GOT3 (cell line): ENCODE measurements around the gene UBP1.
A peak's percentile ranks its signal among the peaks of the same experiment; 100 is the strongest.
"Not testable (repeated sequence)": the region's sequence is repeated elsewhere in the genome, so short reads cannot be mapped to it uniquely, and the experiment has no call there.

Source experiments
- DNase-seq: peaks from one replicate; lab custom pipeline; 2025; ENCODE audit warnings: mixed read lengths; lab: John Stamatoyannopoulos, UW

The UBP1 gene

GRCh38 chr3:33437556-33438283, 2.5 kb downstream of the UBP1 start:
- DNase-seq, result no peak

DNA sequence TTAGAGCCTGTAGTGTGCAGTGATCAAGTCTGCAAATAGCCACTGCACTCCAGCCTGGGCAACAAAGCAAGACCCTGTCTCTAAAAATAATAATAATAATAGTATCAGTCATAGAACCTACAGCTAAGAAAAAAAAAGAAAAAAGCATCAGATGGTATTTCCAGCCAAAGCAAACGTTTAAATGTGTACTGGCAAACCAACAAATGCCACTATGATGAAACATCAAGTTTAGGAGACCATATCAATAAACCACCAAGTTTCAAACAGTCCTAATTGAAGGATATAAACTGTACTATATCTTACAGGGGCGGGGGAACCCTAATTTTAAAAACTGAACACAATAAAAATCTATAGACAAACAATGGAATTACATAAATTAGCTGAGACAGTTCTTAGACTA, 6.4 kb downstream of the UBP1 start:
- DNase-seq, result no peak

GRCh38 chr3:33430571-33430970, 9.6 kb downstream of the UBP1 start:
- no peak for DNase-seq

DNA sequence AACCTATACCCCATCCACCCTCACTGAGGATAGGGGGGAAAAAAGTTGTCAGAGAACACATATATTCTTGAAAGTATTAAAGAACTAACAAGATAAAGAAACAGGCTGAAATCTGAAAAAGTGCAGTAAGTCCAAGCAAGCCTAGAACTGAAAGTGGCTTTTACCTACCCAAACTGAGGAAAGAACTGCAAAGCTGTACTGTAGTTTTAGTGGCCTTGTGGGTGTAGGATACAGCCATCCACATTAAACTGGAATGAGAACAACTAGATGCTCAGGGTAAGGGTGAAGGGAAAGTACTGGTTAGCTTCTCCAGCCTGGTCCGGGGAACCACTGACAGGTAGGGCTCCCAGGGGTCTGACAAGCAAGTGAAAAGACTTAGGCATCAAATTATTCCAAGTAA, 10.1 kb downstream of the UBP1 start:
- DNase-seq, result no peak

GRCh38 chr3:33429306-33429705, 10.9 kb downstream of the UBP1 start:
- DNase-seq, result not testable (repeated sequence)

GRCh38 chr3:33428734-33429133, 11.5 kb downstream of the UBP1 start:
- no peak for DNase-seq

DNA sequence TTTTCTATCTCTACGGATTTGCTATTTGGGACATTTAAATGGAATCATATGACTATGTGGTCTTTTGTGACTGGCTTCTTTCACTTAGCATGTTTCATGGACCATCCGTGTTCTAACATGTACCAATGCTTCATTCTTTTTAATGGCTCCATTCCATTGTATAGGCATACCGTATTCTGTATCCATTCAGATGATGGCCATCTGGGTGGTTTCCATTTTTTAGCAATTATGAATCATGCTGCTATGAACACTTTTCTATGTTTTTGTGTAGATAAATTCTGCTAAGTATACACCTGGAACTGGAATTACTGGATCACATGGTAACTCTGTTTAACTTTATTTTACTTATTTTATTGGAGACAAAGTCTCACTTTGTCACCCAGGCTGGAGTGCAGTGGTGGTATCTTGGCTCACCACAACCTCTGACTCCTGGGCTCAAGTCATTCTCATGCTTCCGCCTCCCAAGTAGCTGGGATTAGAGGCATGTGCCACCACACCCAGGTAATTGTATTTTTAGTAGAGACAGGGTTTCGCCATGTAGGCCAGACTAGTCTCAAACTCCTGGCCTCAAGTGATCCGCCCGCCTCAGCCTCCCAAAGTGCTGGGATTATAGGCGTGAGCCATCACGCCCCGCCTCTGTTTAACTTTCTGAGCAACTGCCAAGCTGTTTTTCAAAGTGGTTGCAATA, 13.4 kb downstream of the UBP1 start:
- no peak for DNase-seq

DNA sequence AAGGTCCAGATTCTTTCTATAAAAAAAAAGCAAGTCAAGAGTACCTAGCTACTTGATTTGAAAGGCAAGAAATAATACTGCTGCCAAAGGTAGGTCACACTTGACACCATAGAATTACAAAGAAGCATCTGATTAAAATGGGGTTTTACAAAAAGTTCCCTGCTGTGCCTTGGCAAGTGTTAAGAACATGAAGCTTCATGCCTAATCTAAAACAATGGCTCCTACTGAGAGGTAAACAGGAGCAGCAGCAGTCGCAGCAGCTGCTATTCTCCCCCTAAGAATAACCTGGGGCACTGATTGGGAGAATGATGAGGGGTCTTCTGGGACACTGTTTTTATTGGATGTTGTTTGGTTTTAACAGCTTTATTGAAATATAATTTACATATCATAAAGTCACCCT, 14.1 kb downstream of the UBP1 start:
- no peak for DNase-seq

- DNase-seq, result no peak
Measured at GRCh38 chr3:33425453-33425852, 14.8 kb downstream of the UBP1 start.

- DNase-seq, result no peak
Measured at GRCh38 chr3:33424606-33425452, 15.4 kb downstream of the UBP1 start.

- no peak for DNase-seq
Measured at GRCh38 chr3:33420966-33421365, 19.2 kb downstream of the UBP1 start.

GRCh38 chr3:33419948-33420347, 20.3 kb downstream of the UBP1 start:
- no peak for DNase-seq

DNA sequence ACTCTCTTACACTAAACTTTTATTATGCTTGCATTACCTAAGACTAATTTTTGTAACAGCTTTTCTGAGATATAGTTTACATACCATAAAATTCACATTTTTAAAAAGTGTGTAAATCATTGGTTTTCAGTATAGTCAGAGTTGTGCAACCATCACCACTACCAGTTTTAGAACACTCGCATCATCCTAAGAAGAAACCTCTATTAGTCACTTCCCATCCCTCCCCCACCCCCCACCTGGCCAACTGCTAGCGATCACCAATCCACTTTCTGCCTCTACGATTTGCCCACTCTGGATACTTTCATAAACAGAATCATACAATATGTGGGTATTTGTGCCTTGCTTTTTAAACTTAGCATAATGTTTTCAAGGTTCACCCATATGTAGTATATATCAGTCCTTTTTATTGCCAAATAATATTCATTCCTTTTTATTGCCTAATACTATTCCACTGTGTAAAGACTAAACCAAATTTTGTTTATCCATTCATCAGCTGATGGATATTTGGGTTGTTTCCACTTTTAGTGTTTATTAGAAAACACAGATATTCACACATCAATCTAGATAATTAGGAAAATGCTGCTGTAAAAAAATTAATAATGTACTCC, 23.0 kb downstream of the UBP1 start:
- no peak for DNase-seq

GRCh38 chr3:33410816-33411215, 29.4 kb downstream of the UBP1 start:
- DNase-seq, result not testable (repeated sequence)

- no peak for DNase-seq
Measured at GRCh38 chr3:33403756-33404155, 36.4 kb downstream of the UBP1 start.

GRCh38 chr3:33402936-33403335, 37.3 kb downstream of the UBP1 start:
- DNase-seq, result no peak

- DNase-seq, result no peak
Measured at GRCh38 chr3:33401781-33402180, 38.4 kb downstream of the UBP1 start.

DNA sequence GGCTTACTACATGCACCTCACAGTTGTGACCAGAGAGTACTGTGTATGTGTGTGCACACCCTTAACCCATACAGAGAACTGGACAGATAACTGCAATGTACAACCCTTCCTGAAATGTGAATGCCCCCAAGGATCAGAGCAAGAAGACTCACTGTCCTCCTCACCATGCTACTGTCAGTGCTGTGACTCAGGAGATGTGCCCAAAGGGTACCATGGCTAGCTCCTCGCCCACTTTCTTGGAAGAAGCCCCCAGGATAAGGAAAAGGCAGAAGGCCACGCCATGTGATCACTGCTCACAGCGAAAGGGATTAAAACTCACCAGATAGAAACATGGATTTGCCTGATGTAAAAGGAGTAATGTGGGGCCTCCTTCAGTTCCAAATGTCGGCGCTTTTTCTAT, 41.8 kb downstream of the UBP1 start:
- no peak for DNase-seq

DNA sequence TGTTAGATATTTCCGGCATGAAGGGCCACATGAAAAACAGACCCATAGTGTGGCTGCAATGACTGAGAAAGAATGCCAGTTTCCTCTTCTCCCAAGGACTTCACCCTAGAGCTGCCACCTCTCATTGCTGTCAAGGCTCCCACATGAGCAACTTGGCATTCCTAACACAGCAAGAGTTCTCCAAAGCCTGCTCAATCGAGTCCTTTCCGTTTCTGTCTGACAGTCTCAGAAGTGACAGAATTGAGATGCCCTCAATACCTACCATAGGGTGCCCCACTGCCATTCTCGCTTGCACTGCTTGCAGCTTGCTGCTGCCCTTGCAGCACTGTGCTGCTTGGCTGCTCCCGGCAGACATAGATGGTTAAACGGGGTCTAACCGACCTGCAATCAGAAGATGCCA, 44.3 kb downstream of the UBP1 start:
- no peak for DNase-seq

- no peak for DNase-seq
Measured at GRCh38 chr3:33394403-33395054, 45.7 kb downstream of the UBP1 start.

- DNase-seq, result peak; percentile 38
Measured at GRCh38 chr3:33392703-33393125, 47.5 kb downstream of the UBP1 start.

GRCh38 chr3:33392144-33392543, 48.1 kb downstream of the UBP1 start:
- no peak for DNase-seq
